GM21360 (cell line): ENCODE results near the gene PAK5.
A peak's percentile ranks its signal among the peaks of the same experiment; 100 is the strongest.

Source experiments
- ATAC-seq: cut with Tn5 transposase; IDR thresholded peaks from one replicate; pipeline ENCODE4 v1.9.1; 2021; ENCODE audit warnings: mild to moderate bottlenecking, moderate library complexity; ENCODE audit not compliant: unreplicated experiment

Gene PAK5

DNA sequence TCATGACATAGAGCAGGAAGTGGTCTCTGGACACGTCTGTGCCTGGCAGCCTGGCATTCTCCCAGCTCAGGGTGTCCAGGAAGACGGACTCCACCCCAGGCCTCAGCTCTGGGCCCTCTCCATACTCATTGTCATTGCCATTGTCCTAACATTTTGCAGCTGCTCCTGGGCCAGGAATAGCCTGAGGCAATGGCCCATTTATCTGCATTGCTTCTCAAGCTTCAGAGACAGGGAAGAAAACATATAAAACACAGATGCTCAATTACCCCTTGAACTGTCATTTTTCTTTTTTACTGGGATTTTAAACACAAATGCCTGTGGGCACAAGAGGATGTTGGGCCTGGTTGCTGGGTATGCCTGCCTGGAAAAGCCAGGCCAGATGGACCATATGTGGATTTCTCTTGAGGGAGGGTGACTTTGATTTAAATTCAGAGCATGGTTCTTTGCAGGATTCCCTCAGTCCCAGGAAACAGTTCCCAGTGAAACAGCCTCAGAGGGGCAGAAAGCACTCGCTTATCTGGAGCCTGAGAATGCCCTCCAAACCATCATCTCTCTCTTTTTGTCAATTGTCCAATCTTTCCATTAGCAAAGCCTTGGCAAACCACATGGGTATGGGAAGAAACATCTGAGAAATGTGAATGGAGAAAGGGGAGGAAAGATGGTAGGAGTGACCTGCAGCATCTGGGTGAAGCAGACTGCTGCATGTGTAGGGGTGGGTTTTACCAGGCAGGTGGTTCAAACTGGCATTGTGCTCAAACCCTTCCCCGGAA lies 306.6 kb downstream of the PAK5 start:
- no peak for ATAC-seq

DNA sequence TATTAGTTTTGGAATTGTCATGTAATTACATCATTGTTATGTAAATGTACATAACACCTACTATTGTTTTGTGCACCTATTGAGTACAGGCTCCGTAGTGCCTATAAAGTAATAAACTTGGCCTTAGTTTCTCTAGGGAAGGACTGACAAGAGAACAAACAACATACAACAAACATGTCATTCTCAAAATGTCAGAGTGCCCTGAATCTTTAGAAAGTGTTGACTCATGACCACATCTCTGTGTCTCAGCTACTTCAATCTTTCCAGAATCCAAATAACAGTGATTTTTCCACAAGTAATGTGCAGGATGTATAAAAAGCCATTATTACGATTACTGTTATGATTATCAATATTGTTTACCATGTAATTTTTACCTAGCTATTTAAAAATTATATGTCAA lies 307.3 kb downstream of the PAK5 start:
- no peak for ATAC-seq

GRCh38 chr20:9523636-9524035 lies 315.2 kb downstream of the PAK5 start:
- no peak for ATAC-seq

- no peak for ATAC-seq
Observed at GRCh38 chr20:9520086-9520485, 318.8 kb downstream of the PAK5 start.

DNA sequence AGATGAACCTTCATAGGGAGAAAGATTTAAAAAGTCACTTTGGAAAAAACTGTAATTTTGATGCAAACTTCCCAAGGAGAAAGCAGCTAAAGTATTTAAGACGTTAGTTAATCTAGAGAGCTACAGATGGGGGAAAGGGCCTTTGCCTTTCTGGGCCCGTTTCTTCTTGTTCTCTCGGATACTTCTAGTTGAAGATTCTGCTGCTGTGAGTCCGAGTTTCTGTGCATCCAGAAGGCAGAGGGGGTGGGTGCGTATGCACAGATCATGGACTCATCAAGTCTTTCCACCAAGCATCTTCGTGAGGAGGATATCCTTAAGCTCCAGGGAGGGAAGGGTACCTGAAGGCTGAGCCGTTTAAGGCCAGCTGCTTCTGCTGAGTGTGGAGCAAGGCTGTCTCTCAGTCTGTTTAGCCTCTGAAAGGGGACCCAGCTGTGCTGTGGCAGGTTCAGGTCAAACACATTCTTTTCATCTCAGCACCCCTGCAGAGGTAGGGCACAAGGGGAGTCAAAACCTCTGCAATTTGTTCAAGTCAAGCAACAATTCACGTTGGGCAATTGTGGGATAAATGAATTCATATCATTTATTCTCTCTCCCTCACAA lies 320.2 kb downstream of the PAK5 start:
- no peak for ATAC-seq

DNA sequence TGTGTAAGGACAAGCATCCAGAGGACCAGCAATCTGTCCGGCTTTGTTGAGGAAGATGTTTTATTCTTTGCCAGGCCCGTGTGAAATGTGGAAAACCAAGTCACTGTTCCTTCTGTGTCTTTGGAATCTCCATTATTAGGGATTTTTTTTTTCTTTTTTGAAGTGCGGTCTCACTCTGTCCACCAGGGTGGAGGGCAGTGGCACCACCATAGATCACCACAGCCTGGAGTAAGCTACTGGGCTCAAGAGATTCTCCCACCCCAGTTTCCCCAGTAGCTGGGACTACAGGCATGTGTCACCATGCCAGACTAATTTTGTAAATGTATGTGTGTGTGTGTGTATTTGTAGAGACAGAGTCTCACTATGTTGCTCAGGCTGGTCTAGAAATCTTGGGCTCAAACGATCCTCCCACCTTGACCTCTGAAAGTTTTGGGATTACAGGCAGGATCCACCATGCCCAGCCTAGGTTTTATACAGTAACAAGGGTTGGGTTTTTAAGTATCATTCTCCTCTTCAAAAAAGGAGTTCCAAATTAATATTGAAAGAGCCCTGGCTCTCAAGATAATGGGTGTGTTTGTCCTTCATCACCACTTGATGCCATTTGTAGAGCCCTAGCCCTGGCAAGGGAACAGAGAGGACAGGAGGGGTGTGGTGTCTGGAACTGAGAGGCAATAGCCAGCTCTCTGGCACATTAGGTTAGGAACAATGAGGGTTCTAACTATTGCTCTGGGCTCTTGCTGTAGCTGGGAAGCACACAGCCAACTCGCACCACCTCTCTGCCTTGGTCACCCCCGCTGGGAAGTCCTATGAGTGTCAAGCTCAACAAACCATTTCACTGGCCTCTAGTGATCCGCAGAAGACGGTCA lies 321.3 kb downstream of the PAK5 start:
- no peak for ATAC-seq

- no peak for ATAC-seq
Observed at GRCh38 chr20:9516234-9516871, 322.5 kb downstream of the PAK5 start.

DNA sequence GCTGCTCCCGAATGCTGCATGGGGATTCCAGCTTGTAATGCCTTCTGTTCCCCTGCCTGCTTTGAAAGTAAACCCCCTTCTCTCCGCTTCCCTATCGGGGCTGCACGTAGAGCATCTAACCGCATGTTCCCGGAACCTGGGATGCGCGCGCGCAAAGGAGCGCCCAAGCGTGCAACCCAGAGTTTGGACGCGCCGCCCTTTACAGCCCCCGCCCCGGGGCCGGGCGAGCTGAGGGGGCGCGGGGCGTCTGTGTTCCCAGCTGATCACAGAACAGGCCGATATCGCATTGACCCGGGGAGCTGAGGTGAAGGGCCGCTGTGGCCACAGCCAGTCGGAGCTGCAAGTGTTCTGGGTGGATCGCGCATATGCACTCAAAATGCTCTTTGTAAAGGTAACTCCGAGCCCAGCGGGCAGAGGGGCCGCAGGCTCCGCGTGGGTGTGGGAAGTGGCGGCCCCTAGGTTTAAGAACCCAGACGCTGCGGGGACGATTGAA lies 323.1 kb downstream of the PAK5 start:
- no peak for ATAC-seq

DNA sequence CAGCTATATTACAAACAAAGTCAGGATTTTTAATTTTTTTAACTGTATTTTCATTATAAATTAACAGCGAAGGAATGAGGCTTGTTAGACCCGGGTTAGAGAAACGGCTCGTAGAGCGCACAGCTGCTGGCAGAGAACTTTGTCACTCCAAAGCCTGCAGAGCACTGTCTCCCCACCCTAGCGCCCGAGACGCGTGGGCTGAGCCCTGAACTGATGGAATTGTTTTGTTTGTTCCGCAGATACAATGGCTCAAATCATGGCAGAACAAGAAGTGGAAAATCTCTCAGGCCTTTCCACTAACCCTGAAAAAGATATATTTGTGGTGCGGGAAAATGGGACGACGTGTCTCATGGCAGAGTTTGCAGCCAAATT lies 323.7 kb downstream of the PAK5 start:
- no peak for ATAC-seq

DNA sequence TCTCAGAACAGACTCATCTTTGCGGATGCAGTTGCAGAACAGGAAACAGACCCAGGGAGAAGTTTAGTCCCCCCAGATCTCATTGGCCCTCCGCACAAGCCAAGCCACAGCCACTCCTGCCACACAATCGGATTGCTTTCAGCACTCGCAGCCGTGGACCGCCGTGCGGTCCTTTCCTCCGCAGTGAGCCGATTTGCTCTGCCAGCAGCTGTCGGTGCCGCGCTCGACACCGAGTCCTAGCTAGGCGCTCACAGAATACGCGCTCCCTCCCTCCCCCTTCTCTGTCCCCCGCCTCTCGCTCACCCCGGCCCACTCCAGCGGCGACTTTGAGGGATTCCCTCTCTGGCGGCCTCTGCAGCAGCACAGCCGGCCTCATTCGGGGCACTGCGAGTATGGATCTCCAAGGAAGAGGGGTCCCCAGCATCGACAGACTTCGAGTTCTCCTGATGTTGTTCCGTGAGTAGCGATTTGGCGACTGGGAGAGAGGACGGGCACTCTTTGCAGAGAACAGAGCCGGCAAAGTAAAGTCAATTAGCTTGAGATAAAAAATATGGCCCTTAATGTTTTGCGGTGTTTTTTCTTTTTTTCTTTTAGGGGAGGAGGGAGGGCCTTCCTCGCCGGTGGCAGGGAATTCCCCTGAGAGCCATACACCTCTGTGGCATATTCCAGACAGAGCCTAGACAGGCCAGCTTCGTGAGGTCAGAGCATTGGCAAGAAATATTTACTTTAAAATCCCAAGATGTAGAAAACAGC lies 324.2 kb downstream of the PAK5 start, which contains the start of gene LAMP5:
Gene LAMP5, plus strand, starts transcription at position 130 of the 753 bp plus-strand sequence. Its CDS starts 263 bp downstream, at position 393.
- ATAC-seq: no peak

- ATAC-seq: no peak
Observed at GRCh38 chr20:9514072-9514460, 324.8 kb downstream of the PAK5 start.

DNA sequence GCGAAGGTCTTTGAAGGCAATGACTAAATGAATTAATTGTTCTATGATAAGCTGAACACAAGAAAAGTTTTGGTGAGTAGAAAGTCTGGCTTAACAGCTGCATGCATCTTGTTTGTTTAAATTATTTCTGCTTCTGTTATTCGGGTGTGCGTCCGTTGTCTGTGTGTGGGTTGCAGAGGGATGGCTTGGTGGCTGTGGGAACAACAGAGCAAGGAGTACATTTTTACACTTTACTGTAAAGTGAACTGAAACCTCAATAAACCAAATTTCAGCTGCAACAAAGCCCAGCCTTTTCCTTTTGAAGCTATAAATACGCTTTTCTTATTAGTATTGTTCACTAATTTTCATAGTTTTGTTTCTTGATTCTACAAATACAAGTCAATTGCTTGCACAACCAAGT lies 328.0 kb downstream of the PAK5 start:
- ATAC-seq: peak; percentile 51

DNA sequence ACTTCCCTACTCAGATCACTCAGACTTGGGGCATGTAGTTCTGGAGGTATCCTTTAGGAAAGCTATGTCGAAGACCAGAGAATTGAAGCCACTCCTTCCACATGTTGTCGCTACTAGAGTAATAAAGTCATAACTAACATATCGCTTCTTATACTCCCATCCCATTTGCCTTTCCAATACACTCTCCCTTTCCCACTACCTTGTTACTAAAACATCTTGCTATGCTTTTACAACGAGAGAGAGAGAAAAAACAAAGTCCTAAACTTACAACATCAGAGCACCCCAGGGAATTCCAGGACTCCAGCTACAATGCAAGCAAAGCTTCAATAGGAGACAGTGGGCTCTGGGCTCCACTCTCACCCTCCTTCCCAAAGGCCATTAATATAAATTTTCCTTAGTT lies 329.6 kb downstream of the PAK5 start:
- no peak for ATAC-seq

DNA sequence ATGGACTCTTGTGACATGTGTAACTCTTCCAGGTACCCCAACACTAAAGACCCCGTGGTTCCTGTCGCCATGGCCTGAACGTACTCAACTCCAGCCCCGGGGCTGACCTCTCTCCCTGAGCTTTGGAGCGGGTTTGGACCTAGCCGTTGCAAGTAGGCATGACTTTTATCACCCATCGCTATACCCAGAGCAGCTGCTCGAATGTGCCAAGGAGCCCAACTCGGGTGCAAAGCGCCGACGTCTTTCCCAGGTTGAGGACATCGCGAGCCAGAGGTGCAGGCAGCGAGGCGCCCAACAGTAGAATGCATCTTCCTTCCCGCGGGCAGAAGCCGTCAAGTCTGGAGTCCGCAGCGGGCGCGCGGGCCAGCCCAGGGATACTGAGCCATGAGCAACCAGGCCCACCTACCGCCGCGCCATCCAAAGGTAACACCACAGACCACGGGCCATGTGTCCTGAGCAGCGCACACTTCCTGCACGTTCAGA lies 330.1 kb downstream of the PAK5 start:
- ATAC-seq: no peak

GRCh38 chr20:9508240-9508661 lies 330.6 kb downstream of the PAK5 start:
- ATAC-seq: no peak

GRCh38 chr20:9507544-9508239 lies 331.2 kb downstream of the PAK5 start:
- no peak for ATAC-seq

DNA sequence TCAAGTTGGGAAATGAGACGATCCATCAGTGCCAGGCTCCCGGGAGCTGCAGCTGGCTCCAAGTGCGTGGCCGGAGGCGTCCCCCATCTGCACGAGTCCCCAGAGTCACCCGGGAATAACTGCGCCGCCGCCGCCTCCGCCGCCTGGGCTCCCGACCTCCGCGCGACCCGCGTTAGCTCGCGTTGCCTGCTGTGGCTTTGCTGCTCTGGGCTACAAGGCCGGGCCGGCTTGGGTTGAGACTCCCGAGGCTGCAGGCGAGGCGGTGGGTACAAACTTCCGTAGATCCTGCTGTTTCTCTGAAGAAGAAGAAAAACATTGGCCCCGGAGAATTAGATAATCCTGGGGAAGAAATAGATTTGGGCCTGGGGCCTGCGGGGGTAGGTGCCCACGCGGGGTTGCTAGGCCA lies 331.9 kb downstream of the PAK5 start:
- ATAC-seq: no peak

- no peak for ATAC-seq
Observed at GRCh38 chr20:9506280-9506821, 332.5 kb downstream of the PAK5 start.

DNA sequence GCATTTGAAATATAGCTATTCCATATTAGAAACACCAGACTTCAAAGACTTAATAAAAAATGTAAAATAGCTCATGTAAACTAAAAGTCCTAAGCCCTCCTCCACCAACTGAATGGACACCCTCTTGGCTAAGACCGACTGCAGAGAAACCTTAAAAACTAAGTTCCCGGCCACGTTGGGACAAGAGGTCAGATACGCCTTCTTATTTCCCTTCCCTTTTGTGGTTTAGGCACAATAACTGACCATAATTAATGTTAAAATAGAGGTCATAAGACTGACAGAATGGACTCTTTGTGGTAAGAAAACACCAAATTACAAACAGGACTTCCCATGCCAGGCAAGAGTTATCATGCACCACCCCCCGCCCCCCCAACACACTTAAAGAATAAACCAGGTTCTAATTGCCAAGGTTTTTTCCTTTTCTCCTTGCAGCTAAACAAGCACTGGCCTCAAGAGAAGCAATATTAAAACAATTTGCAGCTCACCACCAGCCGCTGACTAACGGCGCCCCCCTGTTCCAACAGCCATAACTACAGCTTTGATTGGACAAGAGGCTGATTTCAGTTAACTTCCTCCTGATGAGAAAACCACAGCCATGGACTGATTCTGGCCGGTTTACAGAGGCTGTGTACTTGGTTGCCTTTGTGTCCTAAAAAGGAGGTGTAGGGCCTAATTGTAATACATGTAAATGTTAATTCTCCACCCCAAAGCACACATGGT lies 335.2 kb downstream of the PAK5 start:
- ATAC-seq: no peak
